BE2C (cell line): ENCODE results near the gene IDH3G.
A peak's percentile ranks its signal among the peaks of the same experiment; 100 is the strongest.

ENCODE experiments used
- DNase-seq: peaks from one replicate; pipeline ENCODE4 v3.0.0-alpha.2; 2020
- H3K27me3 ChIP-seq: fragments of 250-450 bp; sonication (Bioruptor Pico); 2 replicates; pipeline ENCODE4 v1.5.1; 2020; ENCODE audit warnings: mild to moderate bottlenecking
- H3K36me3 ChIP-seq: fragments of 250-450 bp; sonication (Bioruptor Pico); 2 replicates; pipeline ENCODE4 v1.5.1; 2020; ENCODE audit warnings: mild to moderate bottlenecking
- H3K4me1 ChIP-seq: fragments of 250-450 bp; sonication (Bioruptor Pico); 2 replicates; pipeline ENCODE4 v1.5.1; 2020
- H3K4me3 ChIP-seq: 2 replicates; pipeline ENCODE4 v1.5.1; 2011; ENCODE audit warnings: low read depth, low read length
- H3K9me3 ChIP-seq: fragments of 250-450 bp; sonication (Bioruptor Pico); 2 replicates; pipeline ENCODE4 v1.5.1; 2020
- CTCF ChIP-seq: IDR thresholded peaks from 2 replicates; pipeline ENCODE4 v1.5.1; 2012; ENCODE audit warnings: mild to moderate bottlenecking, low read depth, low read length

IDH3G gene

GRCh38 chrX:153786669-153787068 lies 7.5 kb downstream of the IDH3G start:
- Histone ChIP-seq H3K36me3 (peaks cover 14% of the 10 kb centered on the region), H3K4me3 (no peak overlapping the region), H3K9me3 (no peaks in the 10 kb centered on the region), H3K27me3 (no peaks in the 10 kb centered on the region), H3K4me1 (peaks cover 15% of the 10 kb centered on the region)
- no peak for DNase-seq
- TF ChIP-seq CTCF = no peak

DNA sequence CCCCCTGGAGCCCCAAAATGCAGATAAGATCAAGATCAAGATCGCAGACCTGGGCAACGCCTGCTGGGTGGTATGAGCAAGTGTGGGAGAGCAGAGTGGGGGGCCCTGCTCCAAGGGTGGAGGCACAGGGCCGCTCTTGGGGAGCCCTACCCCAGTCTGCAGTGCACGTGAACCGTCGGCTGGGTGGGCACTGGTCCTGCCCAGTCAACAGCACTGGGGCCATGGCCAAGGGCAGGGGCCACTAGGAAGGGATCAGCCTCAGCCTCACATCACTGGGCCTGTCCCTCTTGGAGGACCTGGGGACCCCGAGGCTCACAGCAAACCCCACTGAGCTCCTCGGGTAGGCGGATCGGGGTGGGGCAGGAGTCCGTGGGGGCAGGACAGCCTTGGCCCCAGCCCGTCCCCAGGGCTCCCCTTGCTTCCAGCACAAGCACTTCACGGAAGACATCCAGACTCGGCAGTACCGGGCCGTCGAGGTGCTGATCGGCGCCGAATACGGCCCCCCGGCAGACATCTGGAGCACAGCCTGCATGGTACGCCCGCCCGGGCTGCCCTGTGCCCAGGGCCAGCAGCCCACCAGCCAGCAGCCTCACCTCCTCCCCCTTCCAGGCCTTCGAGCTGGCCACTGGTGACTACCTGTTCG lies 9.7 kb downstream of the IDH3G start:
- no peak for DNase-seq
- no peak for TF ChIP-seq CTCF
- H3K9me3 ChIP-seq = no peaks in the 10 kb centered on the region
- H3K4me1 ChIP-seq = peaks cover 20% of the 10 kb centered on the region
- no peaks in the 10 kb centered on the region for H3K27me3 ChIP-seq
- H3K36me3 ChIP-seq = peaks cover 4% of the 10 kb centered on the region; the same call in 1 of the 2 replicates
- no peak overlapping the region for H3K4me3 ChIP-seq

DNA sequence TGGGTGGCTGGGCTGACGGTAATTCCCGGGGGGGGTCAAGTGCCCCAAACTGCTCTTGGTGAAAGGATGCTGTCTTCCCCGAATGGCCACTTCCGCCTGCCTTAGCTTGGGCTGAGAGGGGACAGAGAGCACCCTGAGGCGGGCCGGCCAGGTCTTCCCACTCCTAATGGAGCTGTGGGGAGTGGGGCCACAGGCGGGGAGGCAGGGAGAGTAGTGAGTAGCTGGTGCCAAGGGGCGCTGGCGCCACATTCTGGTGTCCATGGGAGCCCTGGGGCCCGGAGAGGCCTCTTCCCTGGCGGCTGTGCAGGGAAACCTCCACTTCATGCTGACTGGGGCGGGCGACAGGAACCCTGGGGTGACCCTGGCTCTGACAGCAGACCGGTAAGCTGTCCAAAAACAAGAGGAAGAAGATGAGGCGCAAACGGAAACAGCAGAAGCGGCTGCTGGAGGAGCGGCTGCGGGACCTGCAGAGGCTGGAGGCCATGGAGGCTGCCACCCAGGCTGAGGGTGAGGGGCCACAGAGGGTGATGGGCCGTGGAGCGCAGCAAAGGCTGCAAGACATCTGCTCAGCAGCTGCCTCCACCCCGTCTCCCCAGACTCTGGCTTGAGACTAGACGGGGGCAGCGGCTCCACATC lies 10.7 kb downstream of the IDH3G start:
- H3K9me3 ChIP-seq = no peaks in the 10 kb centered on the region
- no peak overlapping the region for H3K4me3 ChIP-seq
- H3K4me1 ChIP-seq = peaks cover 20% of the 10 kb centered on the region
- no peaks in the 10 kb centered on the region for H3K27me3 ChIP-seq
- no peak for TF ChIP-seq CTCF
- no peak for DNase-seq
- H3K36me3 ChIP-seq = 0 out of 2 replicates have a peak, but pooled peaks cover 4% of the 10 kb centered on the region

GRCh38 chrX:153782871-153783270 lies 11.3 kb downstream of the IDH3G start:
- H3K36me3 ChIP-seq = 0 out of 2 replicates have a peak, but pooled peaks cover 4% of the 10 kb centered on the region

GRCh38 chrX:153782313-153782712 lies 11.9 kb downstream of the IDH3G start:
- TF ChIP-seq CTCF = peak; percentile 45

More at GRCh38 chrX:153782871-153783270, 11.3 kb downstream of the IDH3G start:
- Histone ChIP-seq H3K9me3 (no peaks in the 10 kb centered on the region), H3K4me1 (peaks cover 20% of the 10 kb centered on the region), H3K27me3 (no peaks in the 10 kb centered on the region), H3K4me3 (no peak overlapping the region)
- no peak for DNase-seq
- no peak for TF ChIP-seq CTCF

DNA sequence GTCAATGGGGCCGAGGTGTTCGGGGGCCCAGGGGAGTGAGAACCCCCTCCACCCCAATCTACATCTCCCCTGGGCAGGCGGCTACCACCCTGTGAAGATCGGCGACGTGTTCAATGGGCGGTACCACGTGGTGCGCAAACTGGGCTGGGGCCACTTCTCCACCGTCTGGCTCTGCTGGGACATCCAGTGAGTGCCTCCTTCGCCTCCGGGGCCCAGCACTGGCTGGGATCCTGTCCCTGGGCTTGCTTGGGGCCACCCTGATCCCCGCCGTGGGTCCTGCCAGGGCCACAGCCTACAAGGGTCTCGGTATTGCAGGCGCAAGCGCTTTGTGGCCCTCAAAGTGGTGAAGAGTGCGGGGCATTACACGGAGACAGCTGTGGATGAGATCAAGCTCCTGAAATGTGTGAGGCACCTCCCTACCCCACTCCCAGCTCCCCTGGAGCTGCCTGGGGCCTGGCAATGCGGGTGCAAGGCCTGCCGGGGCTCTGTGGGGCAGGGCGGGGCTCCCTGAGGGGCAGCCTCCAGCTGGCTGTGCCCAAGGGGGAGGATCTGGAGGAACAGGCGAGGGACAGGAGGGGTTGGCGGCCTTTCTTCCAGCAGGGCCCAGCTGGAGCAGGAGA lies 12.6 kb downstream of the IDH3G start:
- H3K4me1 ChIP-seq = peaks cover 20% of the 10 kb centered on the region
- DNase-seq = no peak
- TF ChIP-seq CTCF = no peak

More at GRCh38 chrX:153782313-153782712, 11.9 kb downstream of the IDH3G start:
- no peaks in the 10 kb centered on the region for H3K27me3 ChIP-seq
- H3K4me1 ChIP-seq = peaks cover 20% of the 10 kb centered on the region
- H3K36me3 ChIP-seq = 0 out of 2 replicates have a peak, but pooled peaks cover 4% of the 10 kb centered on the region
- DNase-seq = peak; percentile 62
- no peaks in the 10 kb centered on the region for H3K9me3 ChIP-seq
- no peak overlapping the region for H3K4me3 ChIP-seq

More for the DNA sequence above, 12.6 kb downstream of the IDH3G start:
- H3K4me3 ChIP-seq = no peak overlapping the region
- 0 out of 2 replicates have a peak, but pooled peaks cover 4% of the 10 kb centered on the region for H3K36me3 ChIP-seq
- no peaks in the 10 kb centered on the region for H3K27me3 ChIP-seq
- no peaks in the 10 kb centered on the region for H3K9me3 ChIP-seq
